Frontal cortex (tissue), 4 donors: ENCODE data around the gene MLST8. TPM values are rescaled to one million over a fixed set of nuclear protein-coding genes. Genes with fewer than 3 reads are reported as not detected.
A peak's percentile ranks its signal among the peaks of the same experiment; 100 is the strongest.
"Not testable (repeated sequence)": the region's sequence is repeated elsewhere in the genome, so short reads cannot be mapped to it uniquely, and the experiment has no call there.

Experiments used
- DNase-seq, 2 donors: peaks; one replicate each; pipeline ENCODE4 v3.0.0; 2012; ENCODE audit warnings: low spot score in 2 of 2
- FAIRE-seq: peaks from 2 replicates; lab custom pipeline; 2012; peaks lifted over from hg19 to GRCh38; lab: Jason Lieb, UNC
- total RNA-seq: library from RNA; depleted of rRNA; stranded (reverse); fragments of >200 nt; gene quantifications from one replicate; pipeline ENCODE4 v1.2.3, GENCODE V29; 2014
- donor health status: control.
- donor health status: control.
- donor health status: control.

The MLST8 gene
- total RNA-seq, 1 donor from 2014 or later: 6.9 TPM

GRCh38 chr16:2238838-2239675 is 33.8 kb downstream of the MLST8 start:
- no peak for FAIRE-seq

GRCh38 chr16:2240331-2240730 is 35.1 kb downstream of the MLST8 start:
- not testable (repeated sequence) for FAIRE-seq

More at GRCh38 chr16:2238838-2239675, 33.8 kb downstream of the MLST8 start:
- peak in 1 of 2 donors; percentile 20 for DNase-seq

GRCh38 chr16:2242598-2242997 is 37.3 kb downstream of the MLST8 start:
- peak in 1 of 2 donors; percentile 34 for DNase-seq
- FAIRE-seq: no peak

More at GRCh38 chr16:2240331-2240730, 35.1 kb downstream of the MLST8 start:
- DNase-seq: not testable (repeated sequence)

GRCh38 chr16:2243031-2243528 is 37.8 kb downstream of the MLST8 start:
- peak in 1 of 2 donors; percentile 18 for DNase-seq
- no peak for FAIRE-seq

GRCh38 chr16:2243781-2244180 is 38.5 kb downstream of the MLST8 start:
- FAIRE-seq: no peak
- peak in 1 of 2 donors; percentile 12 for DNase-seq

- no peak for DNase-seq
- FAIRE-seq: no peak
Observed at GRCh38 chr16:2244301-2244700, 39.0 kb downstream of the MLST8 start.

- peak in 1 of 2 donors; percentile 14 for DNase-seq
- FAIRE-seq: no peak
Observed at GRCh38 chr16:2244926-2245795, 39.9 kb downstream of the MLST8 start.

GRCh38 chr16:2246301-2246885 is 41.1 kb downstream of the MLST8 start:
- FAIRE-seq: no peak
- DNase-seq: no peak

- no peak for FAIRE-seq
- no peak for DNase-seq
Observed at GRCh38 chr16:2250652-2251295, 45.5 kb downstream of the MLST8 start.

- peak; percentile 100 for DNase-seq
- no peak for FAIRE-seq
Observed at GRCh38 chr16:2251296-2252111, 46.2 kb downstream of the MLST8 start, which contains the start of gene ECI1. Gene ECI1, minus strand, starts transcription at chr16:2251587. Its CDS starts 21 bp downstream, at chr16:2251566.

GRCh38 chr16:2252806-2253148 is 47.5 kb downstream of the MLST8 start:
- no peak for FAIRE-seq
- no peak for DNase-seq

GRCh38 chr16:2253293-2253692 is 48.0 kb downstream of the MLST8 start:
- no peak for FAIRE-seq
- DNase-seq: no peak

- no peak for DNase-seq
- FAIRE-seq: no peak
Observed at GRCh38 chr16:2256531-2257140, 51.4 kb downstream of the MLST8 start.

GRCh38 chr16:2257726-2258125 is 52.5 kb downstream of the MLST8 start:
- FAIRE-seq: no peak
- DNase-seq: peak in 1 of 2 donors; percentile 3

- not testable (repeated sequence) for FAIRE-seq
Observed at GRCh38 chr16:2258530-2258929, 53.3 kb downstream of the MLST8 start.

More at GRCh38 chr16:2258530-2258929, 53.3 kb downstream of the MLST8 start:
- DNase-seq: not testable (repeated sequence)
